Fibroblast of mammary gland (primary cell): ENCODE results near the gene WARS2.
A peak's percentile ranks its signal among the peaks of the same experiment; 100 is the strongest.

Experiments
- DNase-seq: peaks from one replicate; pipeline ENCODE4 v3.0.0-alpha.2; 2010; ENCODE audit warnings: low read depth
- H3K4me3 ChIP-seq: 2 replicates; pipeline ENCODE4 v1.5.1; 2011; ENCODE audit warnings: low read depth, mild to moderate bottlenecking, low read length, moderate library complexity; ENCODE audit not compliant: control insufficient read depth
- CTCF ChIP-seq: conservative IDR thresholded peaks from 2 replicates; pipeline ENCODE4 v1.5.1; 2011; ENCODE audit warnings: low read depth, low read length, inconsistent platforms; ENCODE audit not compliant: control insufficient read depth, insufficient read depth

Gene WARS2

GRCh38 chr1:119080586-119080985 lies 59.9 kb downstream of the WARS2 start:
- DNase-seq: peak; percentile 96
- no peak for TF ChIP-seq CTCF
- peak overlapping the region; percentile 12 for H3K4me3 ChIP-seq

GRCh38 chr1:119079881-119080280 lies 60.6 kb downstream of the WARS2 start:
- DNase-seq: no peak
- TF ChIP-seq CTCF: no peak
- no peak overlapping the region for H3K4me3 ChIP-seq

GRCh38 chr1:119075614-119076013 lies 64.8 kb downstream of the WARS2 start:
- peak; percentile 91 for DNase-seq
- no peak for TF ChIP-seq CTCF
- H3K4me3 ChIP-seq: no peak overlapping the region

GRCh38 chr1:119071321-119071720 lies 69.1 kb downstream of the WARS2 start:
- H3K4me3 ChIP-seq: no peak overlapping the region
- no peak for TF ChIP-seq CTCF
- DNase-seq: no peak

GRCh38 chr1:119069682-119070081 lies 70.8 kb downstream of the WARS2 start:
- no peak overlapping the region for H3K4me3 ChIP-seq
- TF ChIP-seq CTCF: no peak
- DNase-seq: no peak

GRCh38 chr1:119068427-119068826 lies 72.0 kb downstream of the WARS2 start:
- no peak for TF ChIP-seq CTCF
- DNase-seq: no peak
- H3K4me3 ChIP-seq: no peak overlapping the region

GRCh38 chr1:119061700-119062099 lies 78.8 kb downstream of the WARS2 start:
- no peak for DNase-seq

More at GRCh38 chr1:119061700-119062099, 78.8 kb downstream of the WARS2 start:
- H3K4me3 ChIP-seq: no peak overlapping the region
- no peak for TF ChIP-seq CTCF
